ENCODE measurements around the gene SLC27A4.
"Not testable (repeated sequence)": the region's sequence is repeated elsewhere in the genome, so short reads cannot be mapped to it uniquely, and the experiment has no call there.

The SLC27A4 gene

GRCh38 chr9:128324401-128324800 is 15.9 kb upstream of the SLC27A4 start:
- no peak for DNase-seq (ENCODE audit: low read depth)

- no peak for DNase-seq (ENCODE audit: low read depth)
These were observed 14.7 kb upstream of the SLC27A4 start for GRCh38 chr9:128325629-128326028.

GRCh38 chr9:128333451-128333869 is 6.9 kb upstream of the SLC27A4 start:
- no peak for DNase-seq (ENCODE audit: low read depth)

GRCh38 chr9:128335161-128335560 is 5.2 kb upstream of the SLC27A4 start:
- DNase-seq (ENCODE audit: low read depth) = no peak

GRCh38 chr9:128335914-128336313 is 4.4 kb upstream of the SLC27A4 start:
- DNase-seq (ENCODE audit: low read depth) = no peak

- no peak for DNase-seq (ENCODE audit: low read depth)
These were observed 2.4 kb upstream of the SLC27A4 start for GRCh38 chr9:128337936-128338335.

GRCh38 chr9:128338852-128339614 is 1.3 kb upstream of the SLC27A4 start:
- DNase-seq (ENCODE audit: low read depth) = not testable (repeated sequence)

- no peak for DNase-seq (ENCODE audit: low read depth)
These were observed 536 bp downstream of the SLC27A4 start for GRCh38 chr9:128340691-128341434.

- peak; percentile 43 for DNase-seq (ENCODE audit: low read depth)
These were observed 1.1 kb downstream of the SLC27A4 start for GRCh38 chr9:128341435-128341849.

- no peak for DNase-seq (ENCODE audit: low read depth)
These were observed 2.8 kb downstream of the SLC27A4 start for GRCh38 chr9:128342971-128343680.

GRCh38 chr9:128343855-128344254 is 3.5 kb downstream of the SLC27A4 start:
- no peak for DNase-seq (ENCODE audit: low read depth)

GRCh38 chr9:128344931-128345605 is 4.7 kb downstream of the SLC27A4 start:
- DNase-seq (ENCODE audit: low read depth) = no peak

GRCh38 chr9:128349125-128349524 is 8.8 kb downstream of the SLC27A4 start:
- no peak for DNase-seq (ENCODE audit: low read depth)

GRCh38 chr9:128349772-128350171 is 9.4 kb downstream of the SLC27A4 start:
- no peak for DNase-seq (ENCODE audit: low read depth)

GRCh38 chr9:128355451-128355850 is 15.1 kb downstream of the SLC27A4 start:
- no peak for DNase-seq (ENCODE audit: low read depth)

GRCh38 chr9:128358090-128358489 is 17.8 kb downstream of the SLC27A4 start:
- DNase-seq (ENCODE audit: low read depth) = no peak

GRCh38 chr9:128358861-128359260 is 18.5 kb downstream of the SLC27A4 start:
- DNase-seq (ENCODE audit: low read depth) = no peak

GRCh38 chr9:128360826-128361225 is 20.5 kb downstream of the SLC27A4 start:
- no peak for DNase-seq (ENCODE audit: low read depth)

- no peak for DNase-seq (ENCODE audit: low read depth)
These were observed 21.1 kb downstream of the SLC27A4 start for GRCh38 chr9:128361296-128361985.

GRCh38 chr9:128361986-128362646 is 21.8 kb downstream of the SLC27A4 start:
- peak; percentile 43 for DNase-seq (ENCODE audit: low read depth)

GRCh38 chr9:128362774-128363173 is 22.4 kb downstream of the SLC27A4 start:
- DNase-seq (ENCODE audit: low read depth) = no peak

All from stimulated activated CD8-positive, alpha-beta memory T cell treated with anti-CD3 and anti-CD28 coated beads, Interleukin-12 subunit alpha, Interleukin-12 subunit beta, amount 100 ng/mL, for 1 hour (primary cell).